Gastroesophageal sphincter (tissue), 3 donors: ENCODE data around the gene KCNG4.

Experiments used
- EP300 ChIP-seq: sonication (generic); formaldehyde crosslinking; IDR thresholded peaks from one replicate; pipeline ENCODE4 v1.6.1; 2017; ENCODE audit warnings: antibody characterized with exemption, mild to moderate bottlenecking
- POLR2A ChIP-seq, 2 donors: fragments of 450-650 bp; IDR thresholded peaks; one replicate each; pipeline ENCODE4 v1.6.1; 2017; ENCODE audit warnings: antibody characterized with exemption in 2 of 2, mild to moderate bottlenecking in 2 of 2, moderate library complexity in 1 of 2
- POLR2AphosphoS5 ChIP-seq: sonication (generic); formaldehyde crosslinking; IDR thresholded peaks from one replicate; pipeline ENCODE4 v1.6.1; 2017; ENCODE audit warnings: antibody characterized with exemption
- TF ChIP-seq, protein P1 (sequence below), 4 experiments: fragments of 200-600 bp in 2 of 4; fragments of 450-650 bp in 2 of 4; sonication (generic) in 1 of 4; IDR thresholded peaks; one replicate each; pipeline ENCODE4 v1.5.1; 2017 to 2019; ENCODE audit warnings: antibody characterized with exemption in 4 of 4, mild to moderate bottlenecking in 2 of 4, moderate library complexity in 2 of 4

DNA sequence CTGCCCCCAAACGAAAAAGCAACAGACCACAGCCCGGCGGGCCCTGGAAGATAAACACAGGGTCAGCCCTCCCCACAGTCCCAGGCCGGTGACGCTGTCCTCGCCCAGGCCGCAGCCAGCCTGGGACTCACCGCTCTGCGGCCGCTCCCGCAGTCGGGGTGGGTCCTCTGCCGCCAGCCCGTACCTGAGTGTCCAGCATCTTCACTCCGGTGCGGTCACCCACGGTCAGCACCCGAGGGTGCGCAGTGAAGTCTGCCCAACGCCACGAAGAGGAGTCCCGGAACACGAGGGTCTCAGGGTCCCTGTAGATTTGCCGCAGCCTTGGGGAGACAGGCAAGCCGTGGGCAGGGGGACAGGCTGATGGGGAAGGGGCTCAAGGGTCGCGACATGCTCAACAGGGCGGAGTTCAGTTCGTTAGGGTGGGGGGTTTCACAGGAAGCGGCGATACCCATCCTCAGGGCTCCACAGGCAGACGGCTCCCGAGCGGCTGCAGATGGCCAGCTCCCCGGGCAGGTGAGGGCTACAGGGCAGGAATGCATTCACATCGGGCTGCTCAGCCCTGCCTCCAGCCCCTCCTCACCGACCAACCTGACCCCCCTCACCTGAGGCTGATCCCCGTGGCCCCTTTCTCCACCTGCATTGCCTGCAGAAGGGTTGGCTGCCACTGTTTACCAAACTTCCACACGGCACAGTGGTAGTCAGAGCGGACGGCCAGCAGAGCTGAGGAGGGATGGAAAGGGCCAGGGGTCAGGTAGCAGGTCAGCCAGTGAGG is 58.5 kb downstream of the KCNG4 start:
- TF ChIP-seq, protein P1, sequence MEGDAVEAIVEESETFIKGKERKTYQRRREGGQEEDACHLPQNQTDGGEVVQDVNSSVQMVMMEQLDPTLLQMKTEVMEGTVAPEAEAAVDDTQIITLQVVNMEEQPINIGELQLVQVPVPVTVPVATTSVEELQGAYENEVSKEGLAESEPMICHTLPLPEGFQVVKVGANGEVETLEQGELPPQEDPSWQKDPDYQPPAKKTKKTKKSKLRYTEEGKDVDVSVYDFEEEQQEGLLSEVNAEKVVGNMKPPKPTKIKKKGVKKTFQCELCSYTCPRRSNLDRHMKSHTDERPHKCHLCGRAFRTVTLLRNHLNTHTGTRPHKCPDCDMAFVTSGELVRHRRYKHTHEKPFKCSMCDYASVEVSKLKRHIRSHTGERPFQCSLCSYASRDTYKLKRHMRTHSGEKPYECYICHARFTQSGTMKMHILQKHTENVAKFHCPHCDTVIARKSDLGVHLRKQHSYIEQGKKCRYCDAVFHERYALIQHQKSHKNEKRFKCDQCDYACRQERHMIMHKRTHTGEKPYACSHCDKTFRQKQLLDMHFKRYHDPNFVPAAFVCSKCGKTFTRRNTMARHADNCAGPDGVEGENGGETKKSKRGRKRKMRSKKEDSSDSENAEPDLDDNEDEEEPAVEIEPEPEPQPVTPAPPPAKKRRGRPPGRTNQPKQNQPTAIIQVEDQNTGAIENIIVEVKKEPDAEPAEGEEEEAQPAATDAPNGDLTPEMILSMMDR (IDR thresholded peaks at IDR 0.05), result no peak
- TF ChIP-seq POLR2AphosphoS5 (no peak), POLR2A (IDR thresholded peaks at IDR 0.05) (no peak), EP300 (no peak)
